NCI-H2196 (cell line): ENCODE data around the gene COLEC12.
A peak's percentile ranks its signal among the peaks of the same experiment; 100 is the strongest.

Experiments used
- DNase-seq: peaks from one replicate; lab custom pipeline; 2025; ENCODE audit not compliant: unreplicated experiment; lab: John Stamatoyannopoulos, UW

COLEC12 gene

DNA sequence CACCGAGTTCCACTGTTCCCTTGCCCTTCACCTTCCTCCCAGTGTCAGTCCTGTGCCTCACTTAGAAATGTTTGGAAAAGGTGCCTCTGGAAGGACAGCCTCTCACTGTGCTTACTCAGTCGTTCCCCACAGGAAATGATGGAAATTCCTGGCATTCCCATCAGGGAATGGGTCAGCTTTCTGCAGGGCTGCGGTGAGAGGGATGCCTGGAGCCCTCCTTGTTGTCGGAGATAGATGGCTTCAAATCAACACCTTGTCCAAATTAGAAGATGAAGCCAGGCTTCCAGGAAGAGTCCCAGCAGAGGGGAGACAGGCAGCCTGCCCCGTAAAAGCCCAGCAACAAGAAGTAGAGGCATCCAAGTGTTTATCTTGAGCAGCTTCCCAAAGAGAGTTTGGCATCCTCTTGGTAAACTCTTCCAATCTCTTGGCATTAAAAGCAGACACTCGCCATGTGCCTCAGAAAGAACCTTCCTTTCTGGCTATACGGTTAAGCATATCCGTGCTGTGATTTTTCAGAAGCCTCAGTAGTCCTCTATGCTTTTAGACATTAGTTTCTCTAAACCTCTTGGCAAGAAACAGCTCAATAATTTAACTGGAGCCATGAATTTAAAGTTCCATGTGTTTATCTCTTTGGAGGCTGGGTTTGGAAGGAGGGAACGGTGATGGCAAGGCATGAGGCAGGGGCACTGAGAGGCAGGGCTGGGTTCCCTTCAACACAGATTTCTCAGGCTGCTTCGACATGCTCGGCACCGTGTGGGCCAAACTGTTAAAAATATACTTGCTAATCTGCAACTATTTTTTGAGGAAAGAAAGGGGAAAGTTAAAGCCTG lies 25.1 kb downstream of the COLEC12 start:
- no peak for DNase-seq

GRCh38 chr18:474416-474815 lies 26.1 kb downstream of the COLEC12 start:
- no peak for DNase-seq

- no peak for DNase-seq
These were observed 26.7 kb downstream of the COLEC12 start for GRCh38 chr18:473802-474201.

DNA sequence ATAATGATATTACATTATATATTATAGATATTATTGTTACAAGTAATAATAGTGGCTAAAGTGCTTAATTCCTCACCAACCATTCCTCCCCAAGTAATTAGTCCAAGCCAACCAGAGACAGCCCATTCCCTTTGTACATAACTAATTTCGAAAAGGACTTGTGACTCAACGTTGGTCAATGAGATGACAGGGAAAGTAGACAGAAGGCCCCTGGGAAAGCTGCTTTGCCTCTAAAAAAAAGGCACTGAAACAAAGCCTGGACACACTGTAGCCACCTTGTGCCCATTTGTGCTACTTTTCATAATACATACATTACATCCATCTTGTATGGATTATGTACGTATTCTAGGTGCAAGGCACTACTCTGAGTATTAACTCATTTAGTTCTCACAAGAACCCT lies 28.8 kb downstream of the COLEC12 start:
- DNase-seq, result no peak

- DNase-seq, result no peak
These were observed 29.6 kb downstream of the COLEC12 start for GRCh38 chr18:470661-471501.

DNA sequence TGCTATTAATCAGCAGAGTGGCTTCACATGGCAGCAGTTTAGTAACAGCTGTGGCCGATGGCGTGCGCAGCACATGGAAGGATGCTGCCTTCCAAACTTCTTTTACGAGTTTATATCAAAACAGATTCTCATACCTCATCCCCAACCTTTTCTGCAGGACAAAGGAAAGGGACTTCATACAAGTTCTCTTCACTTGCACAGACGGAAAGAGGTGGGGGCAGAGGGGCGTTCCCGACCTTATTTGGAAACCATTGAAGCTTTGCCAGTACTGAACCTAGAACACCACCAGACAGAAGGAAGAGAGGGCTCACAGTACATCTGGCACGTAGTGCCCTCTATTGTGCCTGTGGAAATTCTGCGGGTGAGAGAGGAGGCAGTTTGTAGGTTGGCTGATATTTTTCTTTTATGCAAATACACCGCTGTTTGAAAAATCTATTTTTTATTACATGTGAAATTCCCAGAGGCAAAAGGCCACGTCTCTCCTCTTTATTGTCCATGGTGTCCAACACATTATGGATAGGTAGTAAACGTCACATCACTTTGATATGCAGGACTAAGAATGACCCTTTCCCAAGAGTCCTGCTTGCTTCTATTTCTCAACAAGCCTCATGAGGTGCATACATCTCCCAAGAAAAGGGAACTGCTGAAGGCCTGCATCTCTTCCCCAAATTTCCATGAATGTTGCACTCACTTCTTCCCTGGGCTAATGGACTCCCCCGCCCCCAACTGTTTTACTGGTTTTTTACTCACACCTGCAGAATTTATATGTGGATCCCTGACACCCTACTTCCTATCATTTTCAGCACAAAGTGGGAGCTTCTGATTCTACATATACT lies 31.3 kb downstream of the COLEC12 start:
- DNase-seq, result no peak

DNA sequence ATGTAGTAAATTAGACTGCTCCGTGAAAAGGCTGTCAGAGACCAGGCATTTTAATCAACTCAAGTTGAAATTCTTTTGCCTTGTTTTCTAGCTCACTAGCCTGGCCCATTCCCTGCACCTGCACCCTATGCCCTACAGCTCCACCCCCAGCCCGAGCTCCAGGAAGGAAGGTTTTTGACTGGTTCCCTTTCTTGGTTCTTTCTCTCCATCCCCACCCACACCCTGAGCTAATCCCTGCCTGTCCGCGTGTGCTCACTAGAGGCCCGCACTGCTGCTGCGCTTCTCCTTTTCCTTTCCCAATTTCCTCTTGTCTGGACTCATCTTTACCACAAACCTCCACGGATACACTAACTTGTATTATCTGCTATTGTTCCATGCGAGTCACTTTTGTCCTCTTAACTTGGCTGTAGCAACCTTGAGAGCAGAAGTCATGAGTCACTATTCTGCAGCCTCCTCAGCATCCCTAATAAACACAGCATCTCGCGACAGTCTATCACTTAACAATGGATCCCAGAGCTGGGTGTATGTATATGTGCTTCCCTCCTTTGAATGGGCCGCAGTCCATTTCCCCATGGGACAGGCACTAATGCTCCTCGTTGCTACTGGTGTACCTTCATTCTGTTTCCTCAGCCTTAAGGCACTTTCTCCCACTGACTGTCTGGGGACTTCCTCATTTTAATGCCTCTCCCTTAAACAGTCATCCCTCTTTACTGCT lies 36.5 kb downstream of the COLEC12 start:
- DNase-seq, result no peak

GRCh38 chr18:463403-463802 lies 37.1 kb downstream of the COLEC12 start:
- no peak for DNase-seq

DNA sequence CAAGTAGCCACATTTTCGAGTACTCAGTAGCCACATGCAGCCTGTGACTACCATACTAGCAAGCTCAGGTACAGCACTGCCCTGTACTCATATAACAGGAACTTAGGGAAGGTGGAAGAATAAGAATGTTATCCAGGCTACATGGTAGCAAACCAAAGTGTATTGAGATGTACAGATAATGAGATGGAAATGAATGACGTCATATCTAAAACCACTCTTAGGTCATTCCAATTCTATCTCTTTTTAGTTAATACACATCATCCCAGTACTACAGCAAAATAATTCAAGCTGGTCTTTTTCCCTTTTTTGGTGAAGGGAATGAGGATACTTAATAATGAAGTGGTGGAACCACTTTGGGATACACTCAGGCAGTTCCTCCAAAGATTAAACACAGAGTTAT lies 38.7 kb downstream of the COLEC12 start:
- no peak for DNase-seq

- no peak for DNase-seq
These were observed 39.7 kb downstream of the COLEC12 start for GRCh38 chr18:460791-461190.

DNA sequence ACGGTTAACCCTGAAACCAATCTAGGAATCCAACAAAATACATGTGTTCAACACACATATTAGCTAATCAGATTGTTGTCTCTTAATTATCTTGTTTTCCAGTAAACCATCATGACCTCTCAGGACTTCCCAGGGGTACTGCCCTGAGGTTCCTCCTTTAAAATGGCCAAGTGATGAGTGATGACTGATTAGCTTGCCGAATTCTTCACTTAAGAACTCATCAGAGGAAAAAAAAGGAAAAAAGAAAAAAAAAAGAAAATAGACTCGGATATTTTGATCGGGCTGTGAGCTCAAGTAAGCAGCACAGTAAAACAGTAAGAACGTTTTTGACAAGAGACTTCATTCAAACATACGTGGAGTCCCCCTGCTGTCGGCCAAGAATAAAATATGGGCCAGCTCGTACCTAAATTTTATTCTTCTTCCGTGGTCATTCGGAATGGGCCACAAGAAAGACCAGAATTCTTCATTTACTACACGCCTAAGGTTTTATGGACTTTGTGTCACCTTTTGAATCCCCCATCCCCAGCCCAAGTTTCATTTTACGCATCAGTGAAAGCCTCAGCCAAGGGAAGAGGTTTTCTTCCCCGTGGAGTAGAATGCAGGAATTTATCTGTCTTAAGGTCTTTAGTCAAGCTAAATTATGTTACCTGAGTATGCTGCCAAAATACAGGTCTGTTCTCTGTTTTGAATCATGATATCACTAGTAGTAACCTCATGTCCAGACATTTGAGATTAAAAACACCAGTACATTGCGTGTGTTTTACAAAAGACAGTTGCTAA lies 40.5 kb downstream of the COLEC12 start:
- no peak for DNase-seq

DNA sequence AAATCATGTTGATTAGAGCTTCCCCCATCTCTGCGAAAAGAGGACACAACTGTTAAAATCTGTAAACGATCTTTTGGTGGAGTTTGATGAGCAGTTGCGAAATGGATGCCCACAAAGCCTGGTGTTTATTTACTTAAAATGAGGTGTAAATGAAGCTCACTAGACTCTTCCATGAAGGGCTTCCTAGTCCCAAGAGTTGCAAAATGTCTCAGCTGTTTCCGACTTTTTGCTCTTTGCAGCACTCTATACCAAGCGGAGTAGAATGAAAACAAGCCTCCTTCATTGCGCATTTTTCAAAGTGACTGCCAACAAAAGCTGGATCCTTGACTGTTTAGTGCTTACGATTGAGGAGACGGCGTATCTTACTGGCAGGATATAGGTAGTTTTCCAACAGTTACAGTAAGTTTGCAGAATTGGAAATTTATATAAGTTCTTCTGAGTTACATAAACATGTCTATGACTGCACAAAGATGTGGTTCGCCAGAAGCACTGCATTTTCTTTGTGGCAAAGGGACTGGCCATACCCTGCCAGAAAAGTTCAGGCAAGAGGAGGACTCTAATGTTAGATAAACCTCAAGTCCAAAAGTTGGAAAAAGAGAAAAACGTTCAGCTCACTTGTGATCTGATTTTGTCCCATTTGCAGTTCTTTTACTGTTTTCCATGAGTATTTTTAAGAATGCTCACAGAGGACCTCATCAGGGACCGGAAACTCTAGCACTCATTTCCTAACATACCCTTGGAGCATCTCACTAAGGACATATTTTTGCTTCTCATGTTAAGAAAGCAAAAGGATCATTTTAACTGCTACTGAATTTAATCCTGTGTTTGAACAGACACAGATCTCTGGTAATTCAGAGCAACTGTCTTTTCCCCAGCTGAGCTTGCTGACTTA lies 42.7 kb downstream of the COLEC12 start:
- no peak for DNase-seq

DNA sequence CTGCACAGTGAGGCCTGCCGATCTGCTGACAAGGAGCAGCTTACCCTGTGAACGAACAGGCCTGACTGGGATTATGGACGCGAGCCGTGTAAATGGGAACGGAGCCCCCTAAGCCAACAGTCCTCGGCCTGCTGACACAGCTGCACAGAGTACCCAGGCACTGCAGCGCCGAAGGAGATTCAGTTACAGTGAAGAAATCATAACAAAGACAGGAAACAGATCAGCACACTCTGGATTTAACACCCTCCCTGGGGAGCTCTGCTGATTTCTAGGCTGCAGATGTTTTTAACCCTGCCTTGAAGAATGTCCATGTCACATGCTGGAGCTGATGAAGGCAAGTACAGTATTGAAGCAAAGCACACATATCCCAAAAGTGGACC lies 43.4 kb downstream of the COLEC12 start:
- DNase-seq, result no peak

- no peak for DNase-seq
These were observed 44.0 kb downstream of the COLEC12 start for GRCh38 chr18:456361-457139.

DNA sequence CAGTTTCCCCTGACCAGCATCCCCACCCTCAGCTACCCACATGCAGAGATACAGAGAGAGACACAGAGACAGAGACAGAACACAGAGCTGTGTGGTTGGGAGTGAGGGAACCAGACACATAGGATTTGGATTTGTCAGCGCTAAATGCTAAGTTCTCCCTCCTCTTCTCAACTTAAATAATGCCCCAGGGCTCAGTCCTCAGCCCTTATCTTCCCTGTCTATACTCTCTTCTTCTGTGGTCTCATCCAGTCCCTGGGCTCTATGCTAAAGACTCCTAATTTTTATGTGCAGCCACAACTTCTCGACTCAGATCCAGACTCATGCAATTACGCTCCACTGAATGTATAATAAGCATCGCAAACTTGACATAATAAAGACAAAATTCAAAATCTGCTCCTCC lies 47.1 kb downstream of the COLEC12 start:
- DNase-seq, result no peak

DNA sequence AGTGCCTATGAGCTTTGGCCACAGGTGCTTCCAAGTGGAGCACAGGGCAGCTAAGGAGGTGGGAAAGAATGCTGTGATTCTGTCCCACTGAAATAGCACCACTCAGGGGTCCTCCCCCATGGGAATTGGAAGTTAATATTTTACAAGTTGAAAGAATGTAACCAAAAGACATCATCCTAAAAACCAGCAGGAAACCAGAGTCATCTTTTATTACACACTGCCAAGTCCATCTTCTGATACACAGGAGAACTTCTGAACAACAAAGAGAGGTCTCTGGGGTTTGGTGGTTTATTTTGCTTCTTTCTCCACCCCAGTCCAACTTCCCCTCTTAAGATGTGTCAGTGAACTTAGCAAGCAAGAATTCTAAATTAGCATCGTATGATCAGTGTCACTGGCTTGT lies 47.7 kb downstream of the COLEC12 start:
- no peak for DNase-seq

- DNase-seq, result peak; percentile 22
These were observed 51.1 kb downstream of the COLEC12 start for GRCh38 chr18:449374-449773.

DNA sequence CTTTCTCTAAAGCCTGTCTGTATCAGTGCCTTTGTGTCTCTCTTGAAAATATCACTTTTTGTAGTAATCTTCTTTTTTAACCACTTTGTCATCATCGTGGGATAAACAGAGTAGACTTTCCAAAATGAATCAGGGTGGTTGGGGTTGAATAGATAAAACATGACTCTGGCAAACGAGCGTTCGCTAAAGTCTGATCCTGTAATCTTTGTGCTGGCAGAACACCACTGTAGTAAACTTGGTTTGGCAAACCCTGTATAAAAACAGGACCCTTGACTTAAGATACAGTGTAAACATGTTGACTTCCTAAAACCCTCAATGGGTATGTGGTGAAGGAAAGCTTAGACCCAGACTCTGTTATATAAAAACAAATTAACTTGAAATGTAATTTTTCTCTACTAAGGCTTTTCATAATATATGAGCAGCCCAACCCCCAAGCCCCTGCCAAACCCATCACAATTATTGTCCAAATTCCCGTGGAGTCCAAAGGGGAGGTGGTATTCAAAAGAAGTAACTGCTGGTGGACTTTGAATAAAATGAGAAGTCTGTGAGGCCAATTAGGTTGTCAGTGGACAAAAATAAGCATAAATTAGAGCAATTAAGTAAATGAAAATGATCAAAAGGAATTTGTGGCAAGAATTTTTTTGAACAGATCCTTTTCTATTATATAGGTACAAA lies 52.2 kb downstream of the COLEC12 start:
- no peak for DNase-seq
